Subcutaneous adipose tissue (tissue), 4 donors: Measurements from ENCODE around the gene EIF2S2. TPM values are rescaled to one million over a fixed set of nuclear protein-coding genes. Genes with fewer than 3 reads are reported as not detected.

ENCODE experiments used
- total RNA-seq, 4 donors: library from RNA; depleted of rRNA; stranded (reverse); fragments of >200 nt; gene quantifications; one replicate each; pipeline ENCODE4 v1.1.0, GENCODE V29; 2016
- TF ChIP-seq, protein P1 (sequence below): fragments of 450-650 bp; IDR thresholded peaks from one replicate; pipeline ENCODE4 v1.5.1; 2016; ENCODE audit warnings: low read depth, mild to moderate bottlenecking, control low read depth, antibody characterized with exemption, moderate library complexity

Gene EIF2S2
- total RNA-seq, 4 donors from 2014 or later: 41.6 to 86.6 (median 49.7) TPM

GRCh38 chr20:34131491-34131890 lies 19.4 kb upstream of the EIF2S2 start:
- TF ChIP-seq, protein P1, sequence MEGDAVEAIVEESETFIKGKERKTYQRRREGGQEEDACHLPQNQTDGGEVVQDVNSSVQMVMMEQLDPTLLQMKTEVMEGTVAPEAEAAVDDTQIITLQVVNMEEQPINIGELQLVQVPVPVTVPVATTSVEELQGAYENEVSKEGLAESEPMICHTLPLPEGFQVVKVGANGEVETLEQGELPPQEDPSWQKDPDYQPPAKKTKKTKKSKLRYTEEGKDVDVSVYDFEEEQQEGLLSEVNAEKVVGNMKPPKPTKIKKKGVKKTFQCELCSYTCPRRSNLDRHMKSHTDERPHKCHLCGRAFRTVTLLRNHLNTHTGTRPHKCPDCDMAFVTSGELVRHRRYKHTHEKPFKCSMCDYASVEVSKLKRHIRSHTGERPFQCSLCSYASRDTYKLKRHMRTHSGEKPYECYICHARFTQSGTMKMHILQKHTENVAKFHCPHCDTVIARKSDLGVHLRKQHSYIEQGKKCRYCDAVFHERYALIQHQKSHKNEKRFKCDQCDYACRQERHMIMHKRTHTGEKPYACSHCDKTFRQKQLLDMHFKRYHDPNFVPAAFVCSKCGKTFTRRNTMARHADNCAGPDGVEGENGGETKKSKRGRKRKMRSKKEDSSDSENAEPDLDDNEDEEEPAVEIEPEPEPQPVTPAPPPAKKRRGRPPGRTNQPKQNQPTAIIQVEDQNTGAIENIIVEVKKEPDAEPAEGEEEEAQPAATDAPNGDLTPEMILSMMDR: no peak

DNA sequence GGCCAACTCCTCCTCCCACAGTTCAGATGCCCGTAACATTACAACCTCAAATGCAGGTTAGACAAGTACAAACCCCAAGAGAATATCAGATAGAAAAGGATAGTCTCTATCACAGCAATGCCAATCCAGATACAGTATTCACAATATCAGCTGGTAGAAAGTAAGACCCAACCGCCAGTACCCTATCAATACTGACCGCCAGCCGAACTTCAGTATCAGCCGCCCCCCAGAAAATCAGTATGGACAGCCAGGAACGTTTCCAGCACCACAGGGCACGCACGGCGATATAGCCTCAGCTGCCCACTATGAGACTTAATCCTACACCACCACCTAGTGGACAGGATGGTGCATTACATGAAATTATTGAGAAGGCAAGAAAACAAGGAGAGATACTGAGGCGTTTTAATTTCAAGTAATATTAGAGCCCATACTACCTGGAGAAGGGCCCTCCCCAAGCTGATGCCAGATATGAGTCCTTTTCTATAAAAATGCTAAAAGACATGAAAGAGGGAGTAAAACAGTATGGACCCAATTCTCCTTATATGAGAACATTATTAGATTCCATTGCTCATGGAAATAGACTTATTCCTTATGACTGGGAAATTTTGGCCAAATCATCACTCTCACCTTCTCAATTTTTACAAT lies 17.6 kb upstream of the EIF2S2 start:
- TF ChIP-seq, protein P1: no peak

- TF ChIP-seq, protein P1: no peak
Observed at GRCh38 chr20:34127792-34128191, 15.7 kb upstream of the EIF2S2 start.

DNA sequence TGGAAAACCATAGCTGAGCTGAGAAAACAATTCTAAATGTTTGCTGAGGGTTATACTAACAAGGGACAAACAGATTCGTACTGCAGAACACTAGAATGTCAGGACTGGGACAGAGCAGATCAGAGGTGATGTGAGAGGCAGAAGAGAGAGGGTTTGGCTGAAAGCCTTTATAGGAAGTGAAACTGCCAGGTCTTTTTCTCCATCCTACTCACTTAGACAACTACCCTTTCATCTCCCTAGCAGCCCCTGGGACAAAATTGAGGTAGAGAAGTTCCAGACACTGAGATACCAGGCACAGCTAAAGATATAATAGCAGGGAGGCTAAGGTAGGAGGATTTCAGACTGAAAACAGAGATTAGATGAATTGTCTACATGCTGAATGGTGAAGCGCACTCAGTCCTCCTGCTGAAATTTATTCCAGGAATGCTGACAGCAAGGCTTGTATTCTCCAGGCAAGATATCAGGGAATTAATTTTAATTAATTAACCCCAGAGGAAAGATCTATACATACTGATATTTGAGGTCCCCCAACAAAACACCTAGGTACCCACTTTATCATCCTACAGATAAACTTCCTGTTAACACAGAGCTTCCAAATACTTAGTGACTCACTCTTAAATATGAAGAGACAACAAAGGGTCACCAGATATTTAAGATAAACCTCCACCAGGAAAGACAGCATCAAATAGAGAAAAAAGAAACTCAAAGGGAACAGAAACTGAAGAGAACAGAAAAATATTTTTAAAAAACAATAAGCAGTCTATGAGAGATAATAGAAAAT lies 12.6 kb upstream of the EIF2S2 start:
- TF ChIP-seq, protein P1: no peak

DNA sequence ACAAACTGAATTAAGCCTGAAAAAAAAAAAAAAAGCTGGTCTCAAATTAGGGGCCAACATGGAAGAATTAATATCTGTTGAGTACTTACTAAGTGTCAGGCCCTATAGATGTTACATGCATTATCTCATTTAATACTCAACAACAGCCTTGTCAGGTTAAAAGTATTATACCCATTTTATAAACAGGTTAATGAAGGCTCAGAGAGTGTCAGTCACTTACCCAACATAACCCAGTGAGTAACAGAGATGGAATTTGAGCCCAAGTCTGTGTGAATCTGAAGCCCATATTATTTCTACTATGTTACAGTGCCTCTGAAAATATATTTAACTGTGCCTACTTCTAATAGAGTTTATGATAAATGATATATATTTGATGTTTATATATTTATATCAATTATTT lies 11.3 kb upstream of the EIF2S2 start:
- TF ChIP-seq, protein P1: no peak

- TF ChIP-seq, protein P1: no peak
Observed at GRCh38 chr20:34122274-34122980, 10.4 kb upstream of the EIF2S2 start.

DNA sequence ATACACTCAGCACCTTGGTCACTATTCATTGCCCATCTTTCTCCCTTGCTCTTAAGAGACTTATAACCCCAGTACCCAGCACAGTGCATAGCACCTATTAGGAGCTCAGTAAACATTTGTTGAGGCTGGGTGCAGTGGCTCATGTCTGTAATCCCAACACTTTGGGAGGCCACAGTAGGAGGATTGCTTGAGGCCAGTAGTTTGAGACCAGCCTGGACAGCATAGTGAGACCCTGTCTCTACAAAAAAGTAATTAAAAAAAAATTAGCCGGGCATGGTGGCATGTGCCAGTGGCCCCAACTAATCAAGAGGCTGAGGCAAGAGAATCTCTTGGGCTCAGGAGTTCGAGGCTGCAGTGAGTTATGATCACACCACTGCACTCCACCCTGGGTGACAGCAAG lies 8.2 kb upstream of the EIF2S2 start:
- TF ChIP-seq, protein P1: no peak
